ENCODE data around the gene TSPO. TPM values are rescaled to one million over a fixed set of nuclear protein-coding genes. Genes with fewer than 3 reads are reported as not detected.

Gene TSPO
- total RNA-seq, 1 donor from 2014 or later: 128 TPM

- intact Hi-C loops (cut with micrococcal nuclease): no loop called here
- Histone ChIP-seq H3K36me3 (no peaks in the 10 kb centered on the region), H3K27ac (replicated peaks) (no peak overlapping the region), H3K4me3 (no peak overlapping the region), H3K9me3 (replicated peaks) (no peaks in the 10 kb centered on the region), H3K4me1 (no peaks in the 10 kb centered on the region), H3K27me3 (ENCODE audit: low read depth) (peaks cover 18% of the 10 kb centered on the region)
- no peak for DNase-seq
- TF ChIP-seq CTCF (IDR thresholded peaks at IDR 0.05; ENCODE audit: borderline replicate concordance): no peak
These were observed 33.1 kb upstream of the TSPO start for GRCh38 chr22:43118024-43118849.

- DNase-seq: no peak
- Histone ChIP-seq H3K27ac (replicated peaks) (no peak overlapping the region), H3K4me1 (no peaks in the 10 kb centered on the region), H3K27me3 (ENCODE audit: low read depth) (peaks cover 10% of the 10 kb centered on the region), H3K9me3 (replicated peaks) (no peaks in the 10 kb centered on the region), H3K36me3 (no peaks in the 10 kb centered on the region), H3K4me3 (no peak overlapping the region)
- TF ChIP-seq CTCF (IDR thresholded peaks at IDR 0.05; ENCODE audit: borderline replicate concordance): no peak
- intact Hi-C loops (cut with micrococcal nuclease): no loop called here
These were observed 32.4 kb upstream of the TSPO start for GRCh38 chr22:43118953-43119458.

GRCh38 chr22:43126501-43127165 is 24.7 kb upstream of the TSPO start:
- Histone ChIP-seq H3K9me3 (replicated peaks) (no peaks in the 10 kb centered on the region), H3K27ac (replicated peaks) (no peak overlapping the region), H3K27me3 (ENCODE audit: low read depth) (no peaks in the 10 kb centered on the region), H3K4me1 (peaks cover 5% of the 10 kb centered on the region), H3K36me3 (peaks cover 3% of the 10 kb centered on the region), H3K4me3 (no peak overlapping the region)
- no peak for DNase-seq
- TF ChIP-seq CTCF (IDR thresholded peaks at IDR 0.05; ENCODE audit: borderline replicate concordance): no peak
- intact Hi-C loops (cut with micrococcal nuclease): no loop called here

DNA sequence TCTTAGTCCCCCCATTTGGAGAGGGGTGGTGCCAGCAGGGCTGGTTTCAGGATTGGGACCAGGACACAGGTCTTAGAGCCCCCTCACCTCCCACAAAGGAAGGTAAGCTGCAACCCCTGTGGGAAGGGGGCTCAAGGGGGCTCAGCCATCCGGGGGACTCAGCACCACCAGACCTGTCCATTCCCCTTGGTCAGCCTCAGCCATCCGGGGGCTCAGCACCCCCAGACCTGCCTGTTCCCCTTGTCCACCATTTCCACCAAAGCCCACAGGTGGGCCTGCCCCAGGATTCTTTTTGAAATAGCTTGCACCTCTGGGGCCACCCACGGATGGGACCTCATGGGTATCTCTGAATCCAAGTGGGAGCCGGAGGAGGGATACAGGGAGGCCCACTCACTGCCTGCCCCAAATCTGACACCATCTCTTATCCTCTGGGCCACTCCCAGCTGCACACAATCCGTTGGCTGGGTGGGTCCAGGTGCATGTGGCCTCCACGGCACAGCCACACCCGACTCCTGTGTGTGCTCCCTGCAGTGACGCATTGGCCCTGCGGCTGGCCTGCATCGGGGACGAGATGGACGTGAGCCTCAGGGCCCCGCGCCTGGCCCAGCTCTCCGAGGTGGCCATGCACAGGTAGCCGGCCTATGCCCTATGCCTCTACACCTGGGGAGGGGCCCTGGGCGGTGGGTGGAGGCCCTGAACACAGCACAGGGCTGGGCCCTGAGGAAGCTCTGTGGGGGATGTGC is 24.0 kb upstream of the TSPO start:
- Histone ChIP-seq H3K9me3 (replicated peaks) (no peaks in the 10 kb centered on the region), H3K27ac (replicated peaks) (no peak overlapping the region), H3K4me1 (peaks cover 12% of the 10 kb centered on the region), H3K4me3 (no peak overlapping the region), H3K27me3 (ENCODE audit: low read depth) (no peaks in the 10 kb centered on the region), H3K36me3 (peaks cover 5% of the 10 kb centered on the region)
- TF ChIP-seq CTCF (IDR thresholded peaks at IDR 0.05; ENCODE audit: borderline replicate concordance): no peak
- no peak for DNase-seq
- intact Hi-C loops (cut with micrococcal nuclease): no loop called here

- no peaks in the 10 kb centered on the region for H3K27me3 ChIP-seq (ENCODE audit: low read depth)
- intact Hi-C loops (cut with micrococcal nuclease): no loop called here
- H3K4me3 ChIP-seq: no peak overlapping the region
- no peaks in the 10 kb centered on the region for H3K9me3 ChIP-seq (replicated peaks)
- H3K4me1 ChIP-seq: peaks cover 16% of the 10 kb centered on the region
- DNase-seq: no peak
- H3K36me3 ChIP-seq: peaks cover 13% of the 10 kb centered on the region
- no peak overlapping the region for H3K27ac ChIP-seq (replicated peaks)
- no peak for TF ChIP-seq CTCF (IDR thresholded peaks at IDR 0.05; ENCODE audit: borderline replicate concordance)
These were observed 23.2 kb upstream of the TSPO start for GRCh38 chr22:43128116-43128515.
